ENCODE data around the gene TMEM163. TPM values are rescaled to one million over a fixed set of nuclear protein-coding genes. Genes with fewer than 3 reads are reported as not detected.

Gene TMEM163
- polyA plus RNA-seq, 1 donor from 2014 or later, result 3.5 TPM

DNA sequence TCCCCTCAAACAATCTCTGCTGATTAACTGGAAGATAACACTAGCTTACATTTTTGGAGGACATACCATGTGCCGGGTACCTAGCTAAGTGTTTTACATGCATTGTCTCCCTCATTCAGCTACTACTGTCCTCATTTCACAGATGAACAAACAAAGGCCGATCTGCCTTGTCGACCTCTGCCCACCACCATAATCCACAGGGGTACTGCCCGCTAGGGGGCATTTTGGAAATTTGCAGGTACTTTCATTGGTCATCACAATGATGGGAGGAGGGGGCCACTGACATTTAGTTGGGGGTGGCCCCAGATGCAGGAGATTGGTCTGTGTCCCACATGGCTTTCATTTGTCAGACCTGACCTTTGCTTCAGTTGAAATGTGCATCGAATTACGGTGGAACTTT, 3.9 kb upstream of the TMEM163 start:
- no peaks in the 10 kb centered on the region for H3K36me3 ChIP-seq (ENCODE audit: insufficient read depth, low read length)
- H2AFZ ChIP-seq (ENCODE audit: low read depth, low read length), result no peak overlapping the region
- no peaks in the 10 kb centered on the region for H3F3A ChIP-seq (ENCODE audit: insufficient read depth, low read length, poor library complexity, severe bottlenecking)
- no peak for TF ChIP-seq EP300 (conservative IDR thresholded peaks at IDR 0.05; ENCODE audit: poor library complexity, severe bottlenecking)
- TF ChIP-seq RAD21 (conservative IDR thresholded peaks at IDR 0.05), result no peak
- no peak for TF ChIP-seq POLR2AphosphoS5 (IDR thresholded peaks at IDR 0.05)
- TF ChIP-seq, protein P1, sequence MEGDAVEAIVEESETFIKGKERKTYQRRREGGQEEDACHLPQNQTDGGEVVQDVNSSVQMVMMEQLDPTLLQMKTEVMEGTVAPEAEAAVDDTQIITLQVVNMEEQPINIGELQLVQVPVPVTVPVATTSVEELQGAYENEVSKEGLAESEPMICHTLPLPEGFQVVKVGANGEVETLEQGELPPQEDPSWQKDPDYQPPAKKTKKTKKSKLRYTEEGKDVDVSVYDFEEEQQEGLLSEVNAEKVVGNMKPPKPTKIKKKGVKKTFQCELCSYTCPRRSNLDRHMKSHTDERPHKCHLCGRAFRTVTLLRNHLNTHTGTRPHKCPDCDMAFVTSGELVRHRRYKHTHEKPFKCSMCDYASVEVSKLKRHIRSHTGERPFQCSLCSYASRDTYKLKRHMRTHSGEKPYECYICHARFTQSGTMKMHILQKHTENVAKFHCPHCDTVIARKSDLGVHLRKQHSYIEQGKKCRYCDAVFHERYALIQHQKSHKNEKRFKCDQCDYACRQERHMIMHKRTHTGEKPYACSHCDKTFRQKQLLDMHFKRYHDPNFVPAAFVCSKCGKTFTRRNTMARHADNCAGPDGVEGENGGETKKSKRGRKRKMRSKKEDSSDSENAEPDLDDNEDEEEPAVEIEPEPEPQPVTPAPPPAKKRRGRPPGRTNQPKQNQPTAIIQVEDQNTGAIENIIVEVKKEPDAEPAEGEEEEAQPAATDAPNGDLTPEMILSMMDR (IDR thresholded peaks at IDR 0.05; ENCODE audit: poor library complexity, severe bottlenecking), result no peak
- no peak for TF ChIP-seq MXI1 (conservative IDR thresholded peaks at IDR 0.05; ENCODE audit: poor library complexity, severe bottlenecking)
- TF ChIP-seq REST (IDR thresholded peaks at IDR 0.05; ENCODE audit: borderline replicate concordance), result no peak
- no peak for TF ChIP-seq TAF1 (IDR thresholded peaks at IDR 0.05; ENCODE audit: low read depth)
- H3K9me2 ChIP-seq (ENCODE audit: insufficient read depth, low read length), result no peaks in the 10 kb centered on the region
- H3K9me3 ChIP-seq (ENCODE audit: low read length), result no peaks in the 10 kb centered on the region
- no peak overlapping the region for H3K4me2 ChIP-seq (ENCODE audit: low read length)
- H3K27me3 ChIP-seq (ENCODE audit: insufficient read depth, low read depth, low read length), result peaks cover 26% of the 10 kb centered on the region
- H4K20me1 ChIP-seq (ENCODE audit: insufficient read depth), result no peaks in the 10 kb centered on the region
- no peak overlapping the region for H3K9ac ChIP-seq (ENCODE audit: low read length)
- no peak overlapping the region for H3K27ac ChIP-seq (ENCODE audit: low read length)
- H3K4me3 ChIP-seq (ENCODE audit: low read length), result no peak overlapping the region
- no peaks in the 10 kb centered on the region for H3K79me2 ChIP-seq (replicated peaks; ENCODE audit: insufficient read depth, low read length)

- no peaks in the 10 kb centered on the region for H3K36me3 ChIP-seq (ENCODE audit: insufficient read depth, low read length)
- peaks cover 38% of the 10 kb centered on the region for H3K27me3 ChIP-seq (ENCODE audit: insufficient read depth, low read depth, low read length)
- no peaks in the 10 kb centered on the region for H3F3A ChIP-seq (ENCODE audit: insufficient read depth, low read length, poor library complexity, severe bottlenecking)
- no peak overlapping the region for H3K9ac ChIP-seq (ENCODE audit: low read length)
- H3K9me3 ChIP-seq (ENCODE audit: low read length), result no peaks in the 10 kb centered on the region
- no peak for TF ChIP-seq POLR2AphosphoS5 (IDR thresholded peaks at IDR 0.05)
- no peak for TF ChIP-seq EZH2 (IDR thresholded peaks at IDR 0.05; ENCODE audit: borderline replicate concordance, insufficient read depth, low read length, poor library complexity, severe bottlenecking)
- TF ChIP-seq SMC3 (conservative IDR thresholded peaks at IDR 0.05; ENCODE audit: poor library complexity), result no peak
- no peak for TF ChIP-seq MXI1 (conservative IDR thresholded peaks at IDR 0.05; ENCODE audit: poor library complexity, severe bottlenecking)
- no peak for TF ChIP-seq RAD21 (conservative IDR thresholded peaks at IDR 0.05)
- TF ChIP-seq EP300 (conservative IDR thresholded peaks at IDR 0.05; ENCODE audit: poor library complexity, severe bottlenecking), result no peak
- TF ChIP-seq TAF1 (IDR thresholded peaks at IDR 0.05; ENCODE audit: low read depth), result no peak
- TF ChIP-seq, protein P1 (IDR thresholded peaks at IDR 0.05; ENCODE audit: poor library complexity, severe bottlenecking), result no peak
- TF ChIP-seq REST (IDR thresholded peaks at IDR 0.05; ENCODE audit: borderline replicate concordance), result no peak
- no peak overlapping the region for H3K4me3 ChIP-seq (ENCODE audit: low read length)
- no peak overlapping the region for H3K4me2 ChIP-seq (ENCODE audit: low read length)
- no peak overlapping the region for H2AFZ ChIP-seq (ENCODE audit: low read depth, low read length)
- H3K79me2 ChIP-seq (replicated peaks; ENCODE audit: insufficient read depth, low read length), result no peaks in the 10 kb centered on the region
- H3K27ac ChIP-seq (ENCODE audit: low read length), result no peak overlapping the region
- no peaks in the 10 kb centered on the region for H3K9me2 ChIP-seq (ENCODE audit: insufficient read depth, low read length)
- H4K20me1 ChIP-seq (ENCODE audit: insufficient read depth), result no peaks in the 10 kb centered on the region
These were observed 2.8 kb upstream of the TMEM163 start for GRCh38 chr2:134721596-134721995.
